Measurements from ENCODE around the gene ITGBL1. TPM values are rescaled to one million over a fixed set of nuclear protein-coding genes. Genes with fewer than 3 reads are reported as not detected.
A peak's percentile ranks its signal among the peaks of the same experiment; 100 is the strongest.

Gene ITGBL1
- total RNA-seq, 1 experiment from 2014 or later: not detected

GRCh38 chr13:101624981-101625380 lies 172.5 kb downstream of the ITGBL1 start:
- intact Hi-C loops (cut with micrococcal nuclease; ENCODE audit: unreplicated experiment): loop anchor here (10.0 kb wide), 1 partner anchor 110 kb away; no protein-coding TSS in a partner anchor
- CTCF ChIA-PET: no interaction called here
- DNase-seq: no peak
- no peaks in the 10 kb centered on the region for H3K27me3 Mint-ChIP-seq (ENCODE audit: unreplicated experiment)
- H3K9me3 Mint-ChIP-seq (ENCODE audit: low read depth, unreplicated experiment): no peaks in the 10 kb centered on the region
- TF ChIP-seq CTCF (IDR thresholded peaks at IDR 0.05; ENCODE audit: unreplicated experiment): no peak
- no peak overlapping the region for H3K4me3 Mint-ChIP-seq (ENCODE audit: low read depth, unreplicated experiment)
- H3K4me1 Mint-ChIP-seq (ENCODE audit: low read depth, unreplicated experiment): no peaks in the 10 kb centered on the region
- no peaks in the 10 kb centered on the region for H3K36me3 Mint-ChIP-seq (ENCODE audit: insufficient read depth, unreplicated experiment)
- no peak overlapping the region for H3K27ac Mint-ChIP-seq (ENCODE audit: unreplicated experiment)
- no TSS peak for BruUV-seq (replicated peaks)

GRCh38 chr13:101626925-101627555 lies 174.6 kb downstream of the ITGBL1 start:
- H3K27me3 Mint-ChIP-seq (ENCODE audit: unreplicated experiment): no peaks in the 10 kb centered on the region
- BruUV-seq (replicated peaks): no TSS peak
- CTCF ChIA-PET: no interaction called here
- peak overlapping the region; percentile 47 for H3K27ac Mint-ChIP-seq (ENCODE audit: unreplicated experiment)
- no peak overlapping the region for H3K4me3 Mint-ChIP-seq (ENCODE audit: low read depth, unreplicated experiment)
- no peaks in the 10 kb centered on the region for H3K9me3 Mint-ChIP-seq (ENCODE audit: low read depth, unreplicated experiment)
- no peaks in the 10 kb centered on the region for H3K36me3 Mint-ChIP-seq (ENCODE audit: insufficient read depth, unreplicated experiment)
- TF ChIP-seq CTCF (IDR thresholded peaks at IDR 0.05; ENCODE audit: unreplicated experiment): no peak
- H3K4me1 Mint-ChIP-seq (ENCODE audit: low read depth, unreplicated experiment): no peaks in the 10 kb centered on the region
- intact Hi-C loops (cut with micrococcal nuclease; ENCODE audit: unreplicated experiment): loop anchor here (10.0 kb wide), 1 partner anchor 108 kb away; no protein-coding TSS in a partner anchor
- no peak for DNase-seq

GRCh38 chr13:101627556-101627943 lies 175.1 kb downstream of the ITGBL1 start:
- Mint-ChIP-seq H3K27me3 (ENCODE audit: unreplicated experiment) (no peaks in the 10 kb centered on the region), H3K36me3 (ENCODE audit: insufficient read depth, unreplicated experiment) (no peaks in the 10 kb centered on the region), H3K4me1 (ENCODE audit: low read depth, unreplicated experiment) (no peaks in the 10 kb centered on the region), H3K9me3 (ENCODE audit: low read depth, unreplicated experiment) (no peaks in the 10 kb centered on the region), H3K4me3 (ENCODE audit: low read depth, unreplicated experiment) (no peak overlapping the region), H3K27ac (ENCODE audit: unreplicated experiment) (peak overlapping the region; percentile 47)
- TF ChIP-seq CTCF (IDR thresholded peaks at IDR 0.05; ENCODE audit: unreplicated experiment): no peak
- intact Hi-C loops (cut with micrococcal nuclease; ENCODE audit: unreplicated experiment): loop anchor here (10.0 kb wide), 1 partner anchor 107 kb away; no protein-coding TSS in a partner anchor
- DNase-seq: no peak
- BruUV-seq (replicated peaks): no TSS peak
- CTCF ChIA-PET: no interaction called here

GRCh38 chr13:101628900-101629299 lies 176.4 kb downstream of the ITGBL1 start:
- intact Hi-C loops (cut with micrococcal nuclease; ENCODE audit: unreplicated experiment): loop anchor here (10.0 kb wide), 1 partner anchor 106 kb away; no protein-coding TSS in a partner anchor
- no TSS peak for BruUV-seq (replicated peaks)
- no peaks in the 10 kb centered on the region for H3K4me1 Mint-ChIP-seq (ENCODE audit: low read depth, unreplicated experiment)

More at GRCh38 chr13:101628900-101629299, 176.4 kb downstream of the ITGBL1 start:
- no peak for DNase-seq
- CTCF ChIA-PET: no interaction called here
- H3K9me3 Mint-ChIP-seq (ENCODE audit: low read depth, unreplicated experiment): no peaks in the 10 kb centered on the region
- H3K27me3 Mint-ChIP-seq (ENCODE audit: unreplicated experiment): no peaks in the 10 kb centered on the region
- no peak overlapping the region for H3K27ac Mint-ChIP-seq (ENCODE audit: unreplicated experiment)
- no peak overlapping the region for H3K4me3 Mint-ChIP-seq (ENCODE audit: low read depth, unreplicated experiment)
- TF ChIP-seq CTCF (IDR thresholded peaks at IDR 0.05; ENCODE audit: unreplicated experiment): no peak
- H3K36me3 Mint-ChIP-seq (ENCODE audit: insufficient read depth, unreplicated experiment): no peaks in the 10 kb centered on the region

Measured in Calu3 (cell line).